Measurements from ENCODE around the gene RC3H1. TPM values are rescaled to one million over a fixed set of nuclear protein-coding genes. Genes with fewer than 3 reads are reported as not detected.
"Not testable (repeated sequence)": the region's sequence is repeated elsewhere in the genome, so short reads cannot be mapped to it uniquely, and the experiment has no call there.

Gene RC3H1
- total RNA-seq, 1 experiment from 2014 or later: 29.2 TPM

DNA sequence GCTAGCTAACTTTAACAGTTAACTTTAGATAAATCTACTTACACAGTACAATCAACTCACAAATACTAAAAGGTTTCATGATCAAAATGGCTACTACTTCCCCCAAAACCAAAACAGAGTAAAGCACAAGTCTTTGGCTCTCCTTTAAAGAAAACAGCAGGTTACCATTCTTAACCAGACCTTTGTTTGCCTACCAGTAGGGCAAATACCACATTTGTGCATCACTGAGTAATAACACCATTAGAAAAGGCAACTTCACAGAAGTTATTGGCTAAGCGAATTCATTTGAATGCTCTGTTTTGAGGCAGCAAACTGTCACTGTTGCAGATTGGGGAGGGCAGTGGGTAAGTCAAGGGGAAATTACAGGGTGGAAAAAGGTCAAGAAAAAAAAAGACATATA, 87.7 kb downstream of the RC3H1 start:
- no peaks in the 10 kb centered on the region for H3K4me1 Mint-ChIP-seq (ENCODE audit: low read depth, unreplicated experiment)
- no TSS peak for BruUV-seq (replicated peaks)
- no peak overlapping the region for H3K27ac Mint-ChIP-seq (ENCODE audit: unreplicated experiment)
- ChIA-PET CTCF (no interaction called here), POLR2A (no interaction called here)
- Histone ChIP-seq H3K36me3 (ENCODE audit: control insufficient read depth, insufficient read depth, low read length) (no peaks in the 10 kb centered on the region), H3K4me1 (no peaks in the 10 kb centered on the region), H3K9me3 (no peaks in the 10 kb centered on the region), H3K27me3 (replicated peaks; ENCODE audit: control insufficient read depth, insufficient read depth, low read length) (no peaks in the 10 kb centered on the region), H3K4me3 (ENCODE audit: low read depth, low read length) (no peak overlapping the region)
- no peaks in the 10 kb centered on the region for H3K9me3 Mint-ChIP-seq (ENCODE audit: unreplicated experiment)
- no peak for DNase-seq
- intact Hi-C loops (cut with micrococcal nuclease; ENCODE audit: unreplicated experiment): no loop called here
- peaks cover 67% of the 10 kb centered on the region for H3K36me3 Mint-ChIP-seq (ENCODE audit: insufficient read depth, unreplicated experiment)
- H3K4me3 Mint-ChIP-seq (ENCODE audit: unreplicated experiment): no peak overlapping the region
- no peaks in the 10 kb centered on the region for H3K27me3 Mint-ChIP-seq (ENCODE audit: insufficient read depth, unreplicated experiment)
- TF ChIP-seq, protein P1, sequence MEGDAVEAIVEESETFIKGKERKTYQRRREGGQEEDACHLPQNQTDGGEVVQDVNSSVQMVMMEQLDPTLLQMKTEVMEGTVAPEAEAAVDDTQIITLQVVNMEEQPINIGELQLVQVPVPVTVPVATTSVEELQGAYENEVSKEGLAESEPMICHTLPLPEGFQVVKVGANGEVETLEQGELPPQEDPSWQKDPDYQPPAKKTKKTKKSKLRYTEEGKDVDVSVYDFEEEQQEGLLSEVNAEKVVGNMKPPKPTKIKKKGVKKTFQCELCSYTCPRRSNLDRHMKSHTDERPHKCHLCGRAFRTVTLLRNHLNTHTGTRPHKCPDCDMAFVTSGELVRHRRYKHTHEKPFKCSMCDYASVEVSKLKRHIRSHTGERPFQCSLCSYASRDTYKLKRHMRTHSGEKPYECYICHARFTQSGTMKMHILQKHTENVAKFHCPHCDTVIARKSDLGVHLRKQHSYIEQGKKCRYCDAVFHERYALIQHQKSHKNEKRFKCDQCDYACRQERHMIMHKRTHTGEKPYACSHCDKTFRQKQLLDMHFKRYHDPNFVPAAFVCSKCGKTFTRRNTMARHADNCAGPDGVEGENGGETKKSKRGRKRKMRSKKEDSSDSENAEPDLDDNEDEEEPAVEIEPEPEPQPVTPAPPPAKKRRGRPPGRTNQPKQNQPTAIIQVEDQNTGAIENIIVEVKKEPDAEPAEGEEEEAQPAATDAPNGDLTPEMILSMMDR (IDR thresholded peaks at IDR 0.05; ENCODE audit: insufficient read depth in 1 of 2, low read depth in 1 of 2, low read length in 1 of 2, severe bottlenecking in 1 of 2, unreplicated experiment in 1 of 2): no peak

DNA sequence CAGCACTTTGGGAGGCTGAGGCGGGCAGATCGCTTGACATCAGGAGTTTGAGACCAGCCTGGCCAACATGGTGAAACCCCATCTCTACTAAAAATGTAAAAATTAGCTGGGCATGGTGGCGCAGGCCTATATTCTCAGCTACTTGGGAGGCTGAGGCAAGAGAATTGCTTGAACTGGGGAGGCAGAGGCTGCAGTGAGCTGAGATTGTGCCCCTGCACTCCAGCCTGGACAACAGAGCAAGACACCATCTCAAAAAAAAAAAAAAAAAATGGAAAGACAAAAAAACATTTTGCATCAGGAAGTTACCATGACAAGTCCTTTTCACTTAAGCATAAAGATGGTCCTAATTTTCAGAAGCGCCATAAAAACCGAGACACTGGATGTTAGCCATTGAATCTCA, 91.6 kb downstream of the RC3H1 start:
- CTCF ChIA-PET; H3K4me1 Mint-ChIP-seq (ENCODE audit: low read depth, unreplicated experiment); H3K9me3 ChIP-seq; H3K27ac Mint-ChIP-seq (ENCODE audit: unreplicated experiment); H3K4me3 Mint-ChIP-seq (ENCODE audit: unreplicated experiment); intact Hi-C loops (cut with micrococcal nuclease; ENCODE audit: unreplicated experiment); H3K27me3 Mint-ChIP-seq (ENCODE audit: insufficient read depth, unreplicated experiment); H3K36me3 ChIP-seq (ENCODE audit: control insufficient read depth, insufficient read depth, low read length); H3K4me1 ChIP-seq; BruUV-seq (replicated peaks); H3K27me3 ChIP-seq (replicated peaks; ENCODE audit: control insufficient read depth, insufficient read depth, low read length); POLR2A ChIA-PET; H3K9me3 Mint-ChIP-seq (ENCODE audit: unreplicated experiment); DNase-seq; H3K4me3 ChIP-seq (ENCODE audit: low read depth, low read length): not testable (repeated sequence)
- peaks cover 48% of the 10 kb centered on the region for H3K36me3 Mint-ChIP-seq (ENCODE audit: insufficient read depth, unreplicated experiment)

DNA sequence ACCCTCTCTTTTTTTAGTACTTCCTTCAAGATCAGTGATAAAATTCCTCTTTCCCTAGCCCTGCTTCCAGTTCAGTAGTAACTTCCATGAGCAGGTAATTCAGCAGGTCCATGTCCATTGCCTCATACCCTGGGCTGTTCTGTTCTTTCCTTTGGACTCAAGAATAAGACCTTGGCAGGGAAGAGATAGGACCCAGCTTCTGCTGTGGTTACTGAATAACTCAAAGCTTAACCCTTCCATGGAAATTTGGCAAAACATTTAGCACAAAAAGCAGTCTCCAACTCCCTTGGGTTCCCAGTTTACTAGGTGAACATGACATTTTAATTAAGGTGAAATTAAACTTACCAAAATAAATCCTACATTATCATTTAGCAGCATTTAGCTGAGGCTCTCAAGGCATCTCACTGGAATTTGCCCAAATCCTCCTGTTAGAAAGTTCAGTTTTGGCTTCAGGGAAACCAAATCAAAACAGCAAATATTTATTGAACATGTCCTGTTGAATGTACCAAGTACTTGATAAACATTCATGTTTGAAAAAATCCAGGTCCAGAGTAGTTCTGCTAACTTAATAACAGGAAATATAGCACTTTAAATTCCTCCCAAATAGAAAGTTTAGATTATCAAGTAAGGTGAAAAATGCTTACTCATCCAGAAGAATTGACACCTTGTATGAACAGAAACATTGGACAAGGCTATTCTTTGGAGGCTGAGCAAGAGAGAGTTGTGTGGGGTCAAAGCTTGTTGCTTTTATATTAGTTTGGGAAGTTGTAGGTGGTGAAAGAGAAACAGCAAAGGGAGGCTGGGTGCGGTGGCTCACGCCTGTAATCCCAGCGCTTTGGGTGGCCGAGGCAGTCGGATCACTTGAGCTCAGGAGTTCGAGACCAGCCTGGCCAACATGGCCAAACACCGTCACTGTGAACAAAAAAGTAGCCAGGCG, 96.6 kb downstream of the RC3H1 start:
- CTCF ChIA-PET: no interaction called here
- intact Hi-C loops (cut with micrococcal nuclease; ENCODE audit: unreplicated experiment): loop anchor here (5.0 kb wide), 1 partner anchor 58 kb away; the partner anchor contains the start of genes GAS5 and ZBTB37

More for the DNA sequence above, 96.6 kb downstream of the RC3H1 start:
- Mint-ChIP-seq H3K36me3 (ENCODE audit: insufficient read depth, unreplicated experiment) (peaks cover 26% of the 10 kb centered on the region), H3K27me3 (ENCODE audit: insufficient read depth, unreplicated experiment) (no peaks in the 10 kb centered on the region), H3K27ac (ENCODE audit: unreplicated experiment) (peak overlapping the region; percentile 16), H3K9me3 (ENCODE audit: unreplicated experiment) (no peaks in the 10 kb centered on the region), H3K4me1 (ENCODE audit: low read depth, unreplicated experiment) (peaks cover 7% of the 10 kb centered on the region), H3K4me3 (ENCODE audit: unreplicated experiment) (no peak overlapping the region)
- TF ChIP-seq, protein P1 (IDR thresholded peaks at IDR 0.05; ENCODE audit: insufficient read depth in 1 of 2, low read depth in 1 of 2, low read length in 1 of 2, severe bottlenecking in 1 of 2, unreplicated experiment in 1 of 2): no peak
- H3K27me3 ChIP-seq (replicated peaks; ENCODE audit: control insufficient read depth, insufficient read depth, low read length): no peaks in the 10 kb centered on the region
- BruUV-seq (replicated peaks): no TSS peak
- DNase-seq: peak in 1 of 2 experiments; percentile 19
- peaks cover 11% of the 10 kb centered on the region for H3K4me1 ChIP-seq
- no peaks in the 10 kb centered on the region for H3K36me3 ChIP-seq (ENCODE audit: control insufficient read depth, insufficient read depth, low read length)
- no peak overlapping the region for H3K4me3 ChIP-seq (ENCODE audit: low read depth, low read length)
- POLR2A ChIA-PET: no interaction called here
- no peaks in the 10 kb centered on the region for H3K9me3 ChIP-seq
